H1 (cell line): ENCODE data around the gene CD164. TPM values are rescaled to one million over a fixed set of nuclear protein-coding genes. Genes with fewer than 3 reads are reported as not detected.

Experiments used
- CTCF ChIA-PET: fragments of 300-600 bp; sonication (Branson Sonifier 250); formaldehyde crosslinking; loops from one replicate; lab custom pipeline; 2021; ENCODE audit not compliant: partially characterized antibody; lab: Charles Lee
- POLR2A ChIA-PET: fragments of 300-600 bp; sonication (Branson Sonifier 250); formaldehyde crosslinking; loops from one replicate; lab custom pipeline; 2021; ENCODE audit warnings: inconsistent platforms; ENCODE audit not compliant: partially characterized antibody; lab: Charles Lee
- DNase-seq, 2 experiments: peaks; one replicate each; pipeline versions ENCODE4 v3.0.0 to v3.0.0-alpha.2; 2010 to 2022; ENCODE audit warnings: low spot score in 2 of 2, low read depth in 1 of 2, mixed read lengths in 1 of 2
- FAIRE-seq: peaks from 2 replicates; lab custom pipeline; 2011; peaks lifted over from hg19 to GRCh38; lab: Jason Lieb, UNC
- H2AFZ ChIP-seq: 2 replicates; pipeline ENCODE4 v1.8.1; 2012; ENCODE audit warnings: low read length, inconsistent platforms
- H2AK5ac ChIP-seq: 2 replicates; pipeline ENCODE4 v1.6.1; 2013; ENCODE audit warnings: low read depth, low read length
- H2BK120ac ChIP-seq: replicated peaks from 2 replicates; pipeline ENCODE3; 2013; ENCODE audit warnings: low read depth, low read length, inconsistent platforms
- H2BK12ac ChIP-seq: 2 replicates; pipeline ENCODE4 v1.6.1; 2013; ENCODE audit warnings: low read depth, low read length
- H2BK15ac ChIP-seq: 2 replicates; pipeline ENCODE4 v1.6.1; 2013; ENCODE audit warnings: low read length
- H2BK20ac ChIP-seq: 2 replicates; pipeline ENCODE4 v1.6.1; 2013; ENCODE audit warnings: low read length
- H2BK5ac ChIP-seq: 2 replicates; pipeline ENCODE4 v1.6.1; 2013; ENCODE audit warnings: low read depth, low read length
- H3K14ac ChIP-seq: 2 replicates; pipeline ENCODE4 v1.6.1; 2013; ENCODE audit warnings: inconsistent platforms; ENCODE audit not compliant: insufficient read length
- H3K18ac ChIP-seq: 2 replicates; pipeline ENCODE4 v1.6.1; 2013; ENCODE audit warnings: low read length; ENCODE audit errors: extremely low read depth
- H3K23ac ChIP-seq: 2 replicates; pipeline ENCODE4 v1.6.1; 2013; ENCODE audit warnings: inconsistent platforms; ENCODE audit not compliant: insufficient read length
- H3K23me2 ChIP-seq: 2 replicates; pipeline ENCODE4 v1.6.1; 2013; ENCODE audit warnings: low read depth, low read length
- H3K27ac ChIP-seq: 2 replicates; pipeline ENCODE4 v1.6.1; 2011; ENCODE audit warnings: low read depth, low read length, inconsistent platforms
- H3K27me3 ChIP-seq, 4 experiments: replicated peaks in 1 of 4; 1 replicate in 1 of 4; 2 replicates in 3 of 4; pipeline versions ENCODE4 v1.6.1 to v1.8.1; 2011 to 2013; ENCODE audit warnings: low read length in 3 of 4, mild to moderate bottlenecking in 3 of 4, inconsistent platforms in 2 of 4, mixed read lengths in 2 of 4, moderate library complexity in 1 of 4; ENCODE audit not compliant: control insufficient read depth in 3 of 4, insufficient read depth in 3 of 4; ENCODE audit errors: extremely low read depth in 1 of 4
- H3K36me3 ChIP-seq, 4 experiments: 2 replicates each; pipeline versions ENCODE4 v1.6.1 to v1.8.1; 2011 to 2013; ENCODE audit warnings: mild to moderate bottlenecking in 4 of 4, low read length in 3 of 4, moderate library complexity in 2 of 4, control low read depth in 1 of 4, inconsistent platforms in 1 of 4; ENCODE audit not compliant: insufficient read depth in 4 of 4, control insufficient read depth in 2 of 4
- H3K4ac ChIP-seq: replicated peaks from 2 replicates; pipeline ENCODE3; 2013; ENCODE audit warnings: low read length, low read depth, mixed read lengths, inconsistent platforms; ENCODE audit not compliant: insufficient read length
- H3K4me1 ChIP-seq, 4 experiments: replicated peaks in 1 of 4; 1 replicate in 1 of 4; 2 replicates in 3 of 4; pipeline versions ENCODE4 v1.6.1 to v1.8.1; 2011 to 2013; ENCODE audit warnings: low read length in 3 of 4, inconsistent platforms in 2 of 4, mixed read lengths in 1 of 4; ENCODE audit not compliant: insufficient read depth in 4 of 4, control insufficient read depth in 3 of 4
- H3K4me2 ChIP-seq, 2 experiments: 2 replicates each; pipeline versions ENCODE4 v1.6.1 to v1.8.1; 2011 to 2013; ENCODE audit warnings: low read depth in 2 of 2, low read length in 2 of 2, control low read depth in 1 of 2, inconsistent platforms in 1 of 2, mild to moderate bottlenecking in 1 of 2; ENCODE audit not compliant: insufficient read depth in 1 of 2
- H3K4me3 ChIP-seq, 4 experiments: fragments of 200-600, 300-600 bp in 1 of 4; sonication (generic), shearing (Covaris generic), sonication (Bioruptor Twin) in 1 of 4; 2 replicates each; pipeline versions ENCODE4 v1.5.1 to v1.8.1; 2011 to 2016; ENCODE audit warnings: low read length in 4 of 4, low read depth in 3 of 4, control low read depth in 2 of 4, inconsistent platforms in 2 of 4, mild to moderate bottlenecking in 2 of 4, mixed read lengths in 1 of 4, moderate library complexity in 1 of 4; ENCODE audit not compliant: insufficient read depth in 2 of 4; ENCODE audit errors: extremely low read depth in 1 of 4
- H3K56ac ChIP-seq: replicated peaks from 2 replicates; pipeline ENCODE3; 2013; ENCODE audit warnings: low read depth, mild to moderate bottlenecking, mixed read lengths, low read length, inconsistent platforms; ENCODE audit not compliant: insufficient read length
- H3K79me1 ChIP-seq: 2 replicates; pipeline ENCODE4 v1.6.1; 2013; ENCODE audit warnings: low read depth, low read length, control low read depth
- H3K79me2 ChIP-seq, 2 experiments: 2 replicates each; pipeline versions ENCODE4 v1.6.1 to v1.8.1; 2012 to 2013; ENCODE audit warnings: low read length in 2 of 2, mild to moderate bottlenecking in 2 of 2, inconsistent platforms in 1 of 2; ENCODE audit not compliant: insufficient read depth in 2 of 2, control insufficient read depth in 1 of 2
- H3K9ac ChIP-seq, 4 experiments: replicated peaks in 1 of 4; 1 replicate in 1 of 4; 2 replicates in 3 of 4; pipeline versions ENCODE4 v1.6.1 to v1.8.1; 2011 to 2013; ENCODE audit warnings: low read depth in 3 of 4, low read length in 3 of 4, control low read depth in 2 of 4, mild to moderate bottlenecking in 2 of 4, moderate library complexity in 2 of 4, inconsistent platforms in 1 of 4; ENCODE audit errors: extremely low read depth in 1 of 4
- H3K9me3 ChIP-seq, 2 experiments: 2 replicates each; pipeline versions ENCODE4 v1.6.1 to v1.8.1; 2012 to 2013; ENCODE audit warnings: mild to moderate bottlenecking in 2 of 2, moderate library complexity in 2 of 2, control low read depth in 1 of 2, inconsistent platforms in 1 of 2, low read depth in 1 of 2, low read length in 1 of 2, mixed read lengths in 1 of 2; ENCODE audit not compliant: insufficient read depth in 2 of 2
- H4K20me1 ChIP-seq, 2 experiments: replicated peaks in 1 of 2; 2 replicates each; pipeline versions ENCODE3 to v1.8.1; 2011 to 2013; ENCODE audit warnings: inconsistent platforms in 2 of 2, low read length in 2 of 2, mild to moderate bottlenecking in 1 of 2; ENCODE audit not compliant: insufficient read depth in 2 of 2, control insufficient read depth in 1 of 2
- H4K5ac ChIP-seq: 2 replicates; pipeline ENCODE4 v1.6.1; 2013; ENCODE audit warnings: low read length, low read depth, mixed read lengths, inconsistent platforms; ENCODE audit not compliant: insufficient read length
- H4K8ac ChIP-seq: 2 replicates; pipeline ENCODE4 v1.8.0; 2013; ENCODE audit warnings: mild to moderate bottlenecking, moderate library complexity, low read length, inconsistent platforms; ENCODE audit not compliant: insufficient read depth; ENCODE audit errors: extremely low read depth
- H4K91ac ChIP-seq: replicated peaks from 2 replicates; pipeline ENCODE3; 2013; ENCODE audit warnings: low read length, mixed read lengths, inconsistent platforms; ENCODE audit not compliant: insufficient read length
- BACH1 ChIP-seq: IDR thresholded peaks from 2 replicates; pipeline ENCODE4 v1.6.1; 2012; ENCODE audit warnings: low read length, improper control_type of control experiment
- BRCA1 ChIP-seq: IDR thresholded peaks from 2 replicates; pipeline ENCODE4 v1.6.1; 2012; ENCODE audit warnings: low read depth, low read length, improper control_type of control experiment
- CBX8 ChIP-seq: fragments of 300-800, 300-1000 bp; sonication (generic); IDR thresholded peaks from 2 replicates; pipeline ENCODE4 v1.7.1; 2016; ENCODE audit warnings: low read depth, low read length, borderline replicate concordance
- CHD2 ChIP-seq: IDR thresholded peaks from 2 replicates; pipeline ENCODE4 v1.6.1; 2012; ENCODE audit warnings: low read length, improper control_type of control experiment
- HDAC6 ChIP-seq: IDR thresholded peaks from one replicate; pipeline ENCODE4 v1.7.1; 2012; ENCODE audit warnings: low read depth, mild to moderate bottlenecking, inconsistent platforms, low read length, moderate library complexity
- MAFK ChIP-seq: IDR thresholded peaks from 2 replicates; pipeline ENCODE4 v1.6.1; 2012; ENCODE audit warnings: low read depth, mild to moderate bottlenecking, improper control_type of control experiment, low read length
- RBBP5 ChIP-seq: IDR thresholded peaks from 2 replicates; pipeline ENCODE4 v1.7.1; 2012; ENCODE audit warnings: low read depth, mild to moderate bottlenecking, inconsistent platforms, low read length, moderate library complexity, borderline replicate concordance
- RFX5 ChIP-seq: IDR thresholded peaks from 2 replicates; pipeline ENCODE4 v1.6.1; 2011; ENCODE audit warnings: low read depth, low read length, improper control_type of control experiment, borderline replicate concordance
- SIRT6 ChIP-seq: IDR thresholded peaks from one replicate; pipeline ENCODE4 v1.7.1; 2012; ENCODE audit warnings: low read length, inconsistent platforms
- SP4 ChIP-seq: IDR thresholded peaks from 2 replicates; pipeline ENCODE4 v1.6.1; 2012; ENCODE audit warnings: low read length, inconsistent platforms
- SRF ChIP-seq: IDR thresholded peaks from 2 replicates; pipeline ENCODE4 v1.6.1; 2011; ENCODE audit warnings: mild to moderate bottlenecking, low read depth, low read length, moderate library complexity
- TAF7 ChIP-seq: optimal IDR thresholded peaks from 2 replicates; pipeline ENCODE3; 2011; ENCODE audit warnings: low read depth, mild to moderate bottlenecking, inconsistent platforms, low read length, moderate library complexity, borderline replicate concordance
- TBP ChIP-seq: IDR thresholded peaks from 2 replicates; pipeline ENCODE4 v1.6.1; 2011; ENCODE audit warnings: low read depth, low read length, improper control_type of control experiment
- TEAD4 ChIP-seq: IDR thresholded peaks from 2 replicates; pipeline ENCODE4 v1.6.1; 2012; ENCODE audit warnings: low read depth, low read length, inconsistent platforms, mixed read lengths
- WGBS, 2 experiments: shearing (Covaris generic) in 1 of 2; methylation state at CpG; one replicate each; pipeline versions ENCODE4 v1.1.6 to v1.1.7; 2013 to 2015; ENCODE audit warnings: low lambda C conversion rate in 2 of 2, mixed read lengths in 2 of 2, inconsistent platforms in 1 of 2, low coverage in 1 of 2, missing lambda C conversion rate in 1 of 2; ENCODE audit not compliant: insufficient replicate concordance in 2 of 2, insufficient coverage in 1 of 2, insufficient read length in 1 of 2; ENCODE audit errors: extremely low coverage in 1 of 2, missing lambda C conversion rate in 1 of 2; 5-methylcytosine and 5-hydroxymethylcytosine counted together
- polyA plus RNA-seq, 7 experiments: library from polyadenylated mRNA; depleted of rRNA in 3 of 7; stranded (reverse) in 5 of 7; unstranded in 2 of 7; fragments of >200 nt in 5 of 7; fragments of 200-250 nt in 2 of 7; gene quantifications; 1 replicate in 5 of 7; 2 replicates in 1 of 7; 4 replicates in 1 of 7; pipeline versions ENCODE4 v1.2.1 to v1.2.3, GENCODE V29; 2011 to 2013; ENCODE audit warnings: missing spikeins in 2 of 7, mixed read lengths in 2 of 7
- total RNA-seq: library from RNA; stranded (reverse); fragmentation: NEBNext Ultra II Directional; extraction: Animal tissue kit (Norgen Biotek cat#: 25700); gene quantifications from 2 replicates; pipeline ENCODE4 v1.2.1, GENCODE V29; 2021

The CD164 gene
- total and polyA plus RNA-seq, 2 of the 8 experiments (the other 6 are each of a cell fraction or from before 2014, with no cell fraction given) = 69.3 to 94.3 TPM

DNA sequence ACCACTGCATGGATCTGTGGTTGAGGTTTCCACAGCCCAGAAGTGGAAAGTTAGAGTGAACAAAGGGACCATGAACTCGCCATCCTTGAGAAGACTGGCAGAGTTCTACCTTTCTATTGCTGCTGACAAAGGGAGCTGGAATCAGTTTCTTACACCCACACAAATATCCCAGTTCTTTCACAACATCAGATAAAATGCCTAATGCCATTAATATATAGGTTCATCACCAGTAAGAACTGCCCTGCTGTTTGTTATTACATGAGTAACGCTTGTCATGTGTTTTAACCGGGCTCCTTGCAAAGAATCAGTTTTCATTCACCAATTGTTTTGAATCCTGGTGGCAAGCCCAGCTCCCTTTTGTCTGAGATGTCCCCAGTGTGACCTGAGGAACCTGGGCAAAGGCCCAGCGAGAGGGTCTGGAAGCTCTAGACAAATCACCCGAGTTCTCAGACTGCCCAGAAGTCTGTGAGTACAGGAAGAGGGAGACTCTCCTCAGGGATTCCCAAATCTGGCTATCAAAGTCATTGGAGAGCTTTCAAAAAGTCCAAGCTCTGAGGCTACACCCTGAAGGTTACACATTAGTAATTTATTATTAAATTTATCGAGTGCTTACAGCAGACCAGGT lies 7.5 kb upstream of the CD164 start:
- no peaks in the 10 kb centered on the region for H3K27me3 ChIP-seq
- no peak overlapping the region for H3K23ac ChIP-seq
- POLR2A ChIA-PET = interaction anchor here (0.6 to 2.5 kb wide), 3 partner anchors 8 to 51 kb away, joined by 3 to 12 read pairs (median 3); partner anchors contain the start of genes CD164 and SMPD2
- no peak overlapping the region for H3K4me3 ChIP-seq
- H3K79me2 ChIP-seq = no peaks in the 10 kb centered on the region
- H4K91ac ChIP-seq = no peak overlapping the region
- CTCF ChIA-PET = interaction anchor here (0.6 to 4.8 kb wide), 2 partner anchors 49 to 202 kb away, joined by 3 to 22 read pairs; no protein-coding TSS in a partner anchor
- no peaks in the 10 kb centered on the region for H3K79me1 ChIP-seq
- no peak overlapping the region for H3K14ac ChIP-seq
- H2AK5ac ChIP-seq = no peak overlapping the region
- no peak overlapping the region for H2BK20ac ChIP-seq
- no peak overlapping the region for H2BK120ac ChIP-seq
- no peak overlapping the region; a peak in 1 of 7 replicates for H3K9ac ChIP-seq
- H3K36me3 ChIP-seq = no peaks in the 10 kb centered on the region
- 80% methylated on average over 6 of the region's 6 CpGs; no CpG with 5 or more reads in 1 of the 2 experiments for WGBS, 2 experiments
- no peaks in the 10 kb centered on the region for H3K4me1 ChIP-seq
- DNase-seq = no peak
- H4K20me1 ChIP-seq = no peaks in the 10 kb centered on the region
- no peak overlapping the region for H2BK12ac ChIP-seq
- H3K56ac ChIP-seq = no peak overlapping the region
- no peaks in the 10 kb centered on the region for H3K9me3 ChIP-seq
- H4K8ac ChIP-seq = no peak overlapping the region
- no peak overlapping the region for H3K18ac ChIP-seq
- no peak overlapping the region for H2AFZ ChIP-seq
- H3K27ac ChIP-seq = no peak overlapping the region
- no peak overlapping the region for H2BK5ac ChIP-seq
- no peak overlapping the region for H2BK15ac ChIP-seq
- H3K4me2 ChIP-seq = no peak overlapping the region
- H3K4ac ChIP-seq = no peak overlapping the region
- no peak for TF ChIP-seq BRCA1
- TF ChIP-seq RBBP5 = no peak
- TF ChIP-seq TEAD4 = no peak
- no peak for TF ChIP-seq CHD2
- no peak for TF ChIP-seq MAFK
- TF ChIP-seq BACH1 = no peak
- no peak for TF ChIP-seq TBP
- TF ChIP-seq RFX5 = no peak
- TF ChIP-seq SIRT6 = no peak
- no peak for TF ChIP-seq TAF7
- TF ChIP-seq CBX8 = no peak
- no peak for TF ChIP-seq HDAC6
- no peak for TF ChIP-seq SRF
- TF ChIP-seq SP4 = no peak
- no peaks in the 10 kb centered on the region for H3K23me2 ChIP-seq
- FAIRE-seq = no peak
- no peak overlapping the region for H4K5ac ChIP-seq
